Activated T-cell treated with anti-CD3 and anti-CD28 coated beads, Interleukin-2, amount 50 U/mL, for 72 hours (primary cell): ENCODE results near the gene VEPH1. TPM values are rescaled to one million over a fixed set of nuclear protein-coding genes. Genes with fewer than 3 reads are reported as not detected.

Experiments used
- ATAC-seq, 2 donors: fragments of 150-1000 bp; cut with Tn5 transposase; replicated peaks in 1 of 2; 2 replicates each; pipeline ENCODE4 v1.10.0; 2021; ENCODE audit warnings: moderate library complexity in 2 of 2, mild to moderate bottlenecking in 1 of 2
- DNase-seq, 2 donors: peaks; one replicate each; pipeline ENCODE4 v3.0.0; 2021 to 2022; ENCODE audit warnings: mixed read lengths in 1 of 2
- H3K27ac Mint-ChIP-seq: one replicate; pipeline ENCODE4 v1.8.0; 2022; ENCODE audit warnings: mild to moderate bottlenecking, moderate library complexity, mixed read lengths
- H3K27me3 Mint-ChIP-seq: one replicate; pipeline ENCODE4 v1.8.0; 2022; ENCODE audit warnings: low read depth, mixed read lengths
- H3K36me3 Mint-ChIP-seq, 2 donors: one replicate each; pipeline ENCODE4 v1.8.0; 2022; ENCODE audit warnings: mixed read lengths in 2 of 2, mild to moderate bottlenecking in 1 of 2; ENCODE audit not compliant: insufficient read depth in 2 of 2
- H3K4me1 Mint-ChIP-seq: one replicate; pipeline ENCODE4 v1.8.0; 2022; ENCODE audit warnings: low read depth, mixed read lengths
- H3K4me3 Mint-ChIP-seq, 2 donors: one replicate each; pipeline ENCODE4 v1.8.0; 2022; ENCODE audit warnings: mild to moderate bottlenecking in 2 of 2, mixed read lengths in 2 of 2, moderate library complexity in 2 of 2
- H3K9me3 Mint-ChIP-seq, 2 donors: one replicate each; pipeline ENCODE4 v1.8.0; 2022; ENCODE audit warnings: mixed read lengths in 2 of 2
- total RNA-seq, 2 donors: library from RNA; stranded (reverse); gene quantifications; one replicate each; pipeline ENCODE4 v1.2.3, GENCODE V29; 2022

VEPH1 gene
- total RNA-seq, 2 donors from 2014 or later: not detected

DNA sequence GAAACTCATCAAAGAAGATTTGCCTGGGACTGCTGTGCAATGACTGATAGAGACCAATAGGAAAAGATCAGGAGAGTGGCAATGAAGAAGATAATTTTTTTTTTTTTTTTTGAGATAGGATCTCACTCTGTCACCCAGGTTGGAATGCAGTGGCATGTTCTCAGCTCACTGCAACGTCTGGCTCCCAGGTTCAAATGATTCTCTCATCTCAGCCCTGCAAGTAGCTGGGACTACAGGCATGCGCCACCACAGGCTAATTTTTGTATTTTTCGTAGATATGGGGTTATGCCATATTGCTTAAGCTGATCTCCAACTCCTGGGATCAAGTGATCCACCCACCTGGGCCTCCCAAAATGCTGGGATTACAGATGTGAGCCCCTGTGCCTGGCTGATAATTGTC, 226.4 kb downstream of the VEPH1 start:
- ATAC-seq (no peak), DNase-seq (no peak)
- H3K9me3 Mint-ChIP-seq: no peaks in the 10 kb centered on the region
- no peaks in the 10 kb centered on the region for H3K27me3 Mint-ChIP-seq
- H3K4me1 Mint-ChIP-seq: no peaks in the 10 kb centered on the region
- H3K27ac Mint-ChIP-seq: no peak overlapping the region
- H3K36me3 Mint-ChIP-seq: no peaks in the 10 kb centered on the region
- no peak overlapping the region for H3K4me3 Mint-ChIP-seq

DNA sequence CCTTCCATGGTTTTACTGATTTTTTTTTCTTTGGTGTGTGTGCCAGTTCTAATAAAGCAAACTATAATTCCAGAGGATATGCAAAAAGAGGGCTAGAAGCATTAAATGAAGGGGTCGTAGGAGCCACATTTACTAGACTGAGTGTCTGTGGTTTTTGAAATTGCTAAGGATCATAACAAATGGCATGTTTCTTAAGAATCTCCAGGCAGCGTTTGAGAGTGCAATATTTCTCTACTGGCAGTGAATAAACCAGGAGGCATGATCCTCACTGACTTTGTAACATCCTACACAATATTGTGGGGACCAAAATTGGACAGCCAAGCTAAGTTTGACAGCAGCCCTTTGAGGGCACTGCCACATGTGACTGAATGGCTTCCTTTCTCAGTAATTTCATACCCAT, 227.4 kb downstream of the VEPH1 start:
- Mint-ChIP-seq H3K4me1 (no peaks in the 10 kb centered on the region), H3K9me3 (no peaks in the 10 kb centered on the region), H3K27ac (no peak overlapping the region), H3K27me3 (no peaks in the 10 kb centered on the region), H3K4me3 (no peak overlapping the region), H3K36me3 (no peaks in the 10 kb centered on the region)
- DNase-seq (no peak), ATAC-seq (no peak)

- Mint-ChIP-seq H3K4me1 (no peaks in the 10 kb centered on the region), H3K4me3 (no peak overlapping the region), H3K9me3 (no peaks in the 10 kb centered on the region), H3K36me3 (no peaks in the 10 kb centered on the region), H3K27me3 (no peaks in the 10 kb centered on the region), H3K27ac (no peak overlapping the region)
- no peak for DNase-seq
- no peak for ATAC-seq
Measured at GRCh38 chr3:157274644-157275137, 228.5 kb downstream of the VEPH1 start.

DNA sequence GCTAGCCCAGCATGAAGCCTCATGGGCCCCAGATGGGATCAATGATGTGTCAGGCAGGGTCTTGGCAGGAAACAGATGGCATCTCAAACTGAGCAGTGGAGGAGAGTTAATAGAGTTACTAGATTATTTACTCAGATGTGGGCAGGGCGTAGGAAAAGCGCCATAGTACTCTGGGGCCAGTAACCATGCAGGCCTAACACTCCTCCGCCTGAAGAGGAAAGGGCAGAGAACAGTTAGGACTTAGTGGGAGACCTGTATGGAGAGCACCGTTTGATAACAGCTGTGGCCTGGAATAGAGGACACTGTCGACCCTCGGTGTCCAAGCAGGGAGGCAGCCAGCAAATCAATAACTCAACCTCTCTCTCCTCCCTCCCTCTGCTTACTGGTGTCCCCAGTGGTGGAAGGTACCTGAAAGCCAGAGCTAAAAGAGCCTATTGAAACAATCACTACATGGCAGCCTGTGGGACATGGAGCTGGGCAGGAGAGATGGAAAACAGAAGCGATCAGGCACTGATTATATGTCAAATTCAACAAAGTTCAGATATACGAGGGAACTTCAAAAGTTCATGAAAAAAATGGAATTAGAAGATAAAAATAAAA, 231.8 kb downstream of the VEPH1 start:
- Mint-ChIP-seq H3K27ac (no peak overlapping the region), H3K4me3 (no peak overlapping the region), H3K9me3 (no peaks in the 10 kb centered on the region), H3K36me3 (no peaks in the 10 kb centered on the region), H3K4me1 (no peaks in the 10 kb centered on the region), H3K27me3 (no peaks in the 10 kb centered on the region)
- DNase-seq (no peak), ATAC-seq (no peak)

GRCh38 chr3:157268026-157268425, 235.2 kb downstream of the VEPH1 start:
- no peak for ATAC-seq
- Mint-ChIP-seq H3K27ac (no peak overlapping the region), H3K4me3 (no peak overlapping the region), H3K36me3 (no peaks in the 10 kb centered on the region), H3K9me3 (no peaks in the 10 kb centered on the region), H3K27me3 (no peaks in the 10 kb centered on the region), H3K4me1 (no peaks in the 10 kb centered on the region)
- DNase-seq: no peak

DNA sequence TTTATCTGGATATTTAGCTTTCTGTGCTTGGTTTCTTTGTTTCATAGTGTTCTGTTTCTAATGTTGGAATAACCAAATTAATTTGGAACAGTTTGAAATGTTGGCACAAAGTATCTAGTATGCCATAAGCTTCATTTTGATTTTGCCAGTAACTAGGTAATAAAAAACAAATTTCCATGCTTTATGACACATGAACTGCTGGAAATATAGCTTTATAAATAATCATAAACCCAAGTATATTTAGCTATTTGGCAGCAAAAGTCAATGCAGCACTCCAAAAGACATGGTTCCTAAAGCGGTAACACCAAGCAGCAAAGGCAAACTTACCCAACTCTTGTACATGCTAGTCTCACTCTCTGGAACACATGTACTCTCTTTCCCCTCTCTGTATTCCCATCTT, 237.3 kb downstream of the VEPH1 start:
- DNase-seq (no peak), ATAC-seq (no peak)
- H3K4me3 Mint-ChIP-seq: no peak overlapping the region
- no peaks in the 10 kb centered on the region for H3K27me3 Mint-ChIP-seq
- no peak overlapping the region for H3K27ac Mint-ChIP-seq
- H3K36me3 Mint-ChIP-seq: no peaks in the 10 kb centered on the region
- no peaks in the 10 kb centered on the region for H3K4me1 Mint-ChIP-seq
- H3K9me3 Mint-ChIP-seq: no peaks in the 10 kb centered on the region

DNA sequence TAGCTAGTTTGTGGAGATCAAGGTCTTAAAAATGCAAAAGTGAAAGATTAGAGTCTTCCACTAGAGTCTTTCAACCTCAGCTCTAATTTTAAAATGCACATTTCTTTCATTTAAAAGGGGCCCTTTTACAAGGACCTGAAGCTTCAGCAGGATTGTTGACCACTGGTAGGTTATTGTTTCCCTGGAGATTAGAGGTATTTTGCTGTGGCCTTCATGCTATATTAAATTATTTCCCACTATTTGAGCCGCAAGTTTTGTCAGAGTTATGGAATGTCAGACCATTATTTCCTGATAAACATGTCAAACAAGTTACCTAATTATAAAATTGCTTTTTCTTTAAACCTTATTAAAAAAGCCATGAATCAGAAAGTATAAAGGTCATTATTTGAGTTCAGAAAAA, 240.2 kb downstream of the VEPH1 start:
- ATAC-seq (no peak), DNase-seq (no peak)
- no peaks in the 10 kb centered on the region for H3K4me1 Mint-ChIP-seq
- no peaks in the 10 kb centered on the region for H3K9me3 Mint-ChIP-seq
- no peak overlapping the region for H3K4me3 Mint-ChIP-seq
- no peaks in the 10 kb centered on the region for H3K36me3 Mint-ChIP-seq
- no peak overlapping the region for H3K27ac Mint-ChIP-seq
- no peaks in the 10 kb centered on the region for H3K27me3 Mint-ChIP-seq

DNA sequence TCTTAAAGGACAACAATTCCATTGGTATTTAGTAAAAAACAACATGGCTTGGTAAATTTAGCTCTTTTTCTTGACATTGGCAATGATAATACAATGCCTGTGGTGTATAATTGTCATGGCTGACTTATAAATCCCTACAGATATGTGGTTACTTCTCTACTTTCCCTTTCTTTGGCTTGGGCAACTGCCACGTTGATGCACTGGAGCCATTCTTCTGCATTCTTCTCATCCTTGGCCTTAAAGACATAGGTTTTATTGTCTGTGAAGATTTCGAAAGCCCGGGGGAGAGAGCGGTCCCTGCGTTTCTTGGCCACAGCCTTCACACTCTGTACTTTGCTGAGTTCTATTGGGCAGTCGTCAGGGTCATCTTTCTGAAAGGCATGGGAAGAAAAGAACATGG, 242.2 kb downstream of the VEPH1 start:
- no peaks in the 10 kb centered on the region for H3K27me3 Mint-ChIP-seq
- no peaks in the 10 kb centered on the region for H3K4me1 Mint-ChIP-seq
- H3K36me3 Mint-ChIP-seq: no peaks in the 10 kb centered on the region
- H3K4me3 Mint-ChIP-seq: no peak overlapping the region
- no peaks in the 10 kb centered on the region for H3K9me3 Mint-ChIP-seq
- H3K27ac Mint-ChIP-seq: no peak overlapping the region
- DNase-seq: no peak
- ATAC-seq: no peak

DNA sequence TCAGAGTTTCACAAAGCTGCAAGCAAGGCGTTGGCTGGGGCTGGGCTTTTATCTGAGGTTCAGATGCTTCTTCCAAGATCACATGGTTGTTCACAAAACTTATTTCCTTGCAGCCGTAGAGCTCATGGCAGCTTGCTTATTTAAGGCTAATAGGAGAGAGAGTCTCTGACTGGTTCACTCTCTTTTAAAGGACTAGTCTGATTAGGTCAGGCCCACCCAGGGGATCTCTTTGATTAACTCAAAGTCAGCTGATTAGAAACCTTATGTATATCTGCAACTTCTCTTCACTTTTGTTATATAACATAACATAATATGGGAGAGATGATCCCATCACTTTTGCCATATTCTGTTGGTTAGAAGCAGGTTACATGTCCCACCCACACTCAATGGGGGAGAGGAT, 243.4 kb downstream of the VEPH1 start:
- ATAC-seq (no peak), DNase-seq (no peak)
- no peaks in the 10 kb centered on the region for H3K9me3 Mint-ChIP-seq
- no peaks in the 10 kb centered on the region for H3K4me1 Mint-ChIP-seq
- no peaks in the 10 kb centered on the region for H3K27me3 Mint-ChIP-seq
- no peaks in the 10 kb centered on the region for H3K36me3 Mint-ChIP-seq
- H3K27ac Mint-ChIP-seq: no peak overlapping the region
- no peak overlapping the region for H3K4me3 Mint-ChIP-seq

DNA sequence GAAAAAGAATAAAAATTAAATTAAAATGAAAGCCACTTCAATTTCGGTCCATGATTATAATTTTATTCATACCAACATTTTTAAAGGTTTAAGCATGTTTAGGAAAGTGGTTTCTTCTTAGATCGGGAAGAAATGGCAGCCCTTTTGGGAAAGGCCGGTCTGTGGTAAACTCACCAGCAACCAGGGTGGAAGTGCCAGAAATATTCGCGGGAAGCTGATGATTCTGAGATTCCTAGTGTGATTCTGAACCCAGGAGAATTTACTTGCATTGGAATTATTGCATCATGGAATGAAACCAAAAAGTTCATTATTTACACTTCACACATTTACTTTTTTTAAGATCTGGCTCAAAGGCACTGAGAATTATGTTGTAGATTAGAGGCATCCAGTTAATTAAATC, 246.1 kb downstream of the VEPH1 start:
- Mint-ChIP-seq H3K9me3 (no peaks in the 10 kb centered on the region), H3K4me3 (no peak overlapping the region), H3K36me3 (no peaks in the 10 kb centered on the region), H3K4me1 (no peaks in the 10 kb centered on the region), H3K27ac (no peak overlapping the region), H3K27me3 (no peaks in the 10 kb centered on the region)
- DNase-seq (no peak), ATAC-seq (no peak)

DNA sequence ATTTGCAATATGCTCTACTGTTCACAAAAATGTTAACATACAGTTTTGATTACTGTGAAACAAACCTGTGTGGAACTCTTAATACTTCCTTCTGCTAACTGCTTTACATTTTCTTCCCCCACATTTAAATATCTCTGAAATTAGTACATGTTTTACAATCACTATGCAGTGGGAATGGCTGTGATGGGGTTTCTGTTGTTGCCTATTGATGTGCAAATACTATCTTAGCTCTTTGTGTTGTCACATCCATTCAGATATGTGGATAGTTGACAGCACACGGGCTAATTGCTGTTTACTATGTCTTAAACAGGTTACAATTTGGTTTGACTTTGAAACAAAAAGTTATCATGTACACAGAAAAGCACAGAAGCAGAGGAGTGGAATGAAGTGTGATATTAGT, 247.4 kb downstream of the VEPH1 start:
- H3K4me3 Mint-ChIP-seq: no peak overlapping the region
- no peaks in the 10 kb centered on the region for H3K9me3 Mint-ChIP-seq

GRCh38 chr3:157251685-157252084, 251.5 kb downstream of the VEPH1 start:
- ATAC-seq: no peak
- H3K4me3 Mint-ChIP-seq: no peak overlapping the region
- H3K4me1 Mint-ChIP-seq: no peaks in the 10 kb centered on the region
- DNase-seq: no peak
- H3K9me3 Mint-ChIP-seq: no peaks in the 10 kb centered on the region
- no peak overlapping the region for H3K27ac Mint-ChIP-seq
- no peaks in the 10 kb centered on the region for H3K36me3 Mint-ChIP-seq
- H3K27me3 Mint-ChIP-seq: no peaks in the 10 kb centered on the region

More for the DNA sequence above, 247.4 kb downstream of the VEPH1 start:
- no peak overlapping the region for H3K27ac Mint-ChIP-seq
- no peaks in the 10 kb centered on the region for H3K36me3 Mint-ChIP-seq
- no peaks in the 10 kb centered on the region for H3K4me1 Mint-ChIP-seq
- DNase-seq (no peak), ATAC-seq (no peak)
- no peaks in the 10 kb centered on the region for H3K27me3 Mint-ChIP-seq

GRCh38 chr3:157249606-157250005, 253.6 kb downstream of the VEPH1 start:
- Mint-ChIP-seq H3K27ac (no peak overlapping the region), H3K36me3 (no peaks in the 10 kb centered on the region), H3K4me1 (no peaks in the 10 kb centered on the region), H3K27me3 (no peaks in the 10 kb centered on the region), H3K9me3 (no peaks in the 10 kb centered on the region), H3K4me3 (no peak overlapping the region)
- ATAC-seq (no peak), DNase-seq (no peak)

DNA sequence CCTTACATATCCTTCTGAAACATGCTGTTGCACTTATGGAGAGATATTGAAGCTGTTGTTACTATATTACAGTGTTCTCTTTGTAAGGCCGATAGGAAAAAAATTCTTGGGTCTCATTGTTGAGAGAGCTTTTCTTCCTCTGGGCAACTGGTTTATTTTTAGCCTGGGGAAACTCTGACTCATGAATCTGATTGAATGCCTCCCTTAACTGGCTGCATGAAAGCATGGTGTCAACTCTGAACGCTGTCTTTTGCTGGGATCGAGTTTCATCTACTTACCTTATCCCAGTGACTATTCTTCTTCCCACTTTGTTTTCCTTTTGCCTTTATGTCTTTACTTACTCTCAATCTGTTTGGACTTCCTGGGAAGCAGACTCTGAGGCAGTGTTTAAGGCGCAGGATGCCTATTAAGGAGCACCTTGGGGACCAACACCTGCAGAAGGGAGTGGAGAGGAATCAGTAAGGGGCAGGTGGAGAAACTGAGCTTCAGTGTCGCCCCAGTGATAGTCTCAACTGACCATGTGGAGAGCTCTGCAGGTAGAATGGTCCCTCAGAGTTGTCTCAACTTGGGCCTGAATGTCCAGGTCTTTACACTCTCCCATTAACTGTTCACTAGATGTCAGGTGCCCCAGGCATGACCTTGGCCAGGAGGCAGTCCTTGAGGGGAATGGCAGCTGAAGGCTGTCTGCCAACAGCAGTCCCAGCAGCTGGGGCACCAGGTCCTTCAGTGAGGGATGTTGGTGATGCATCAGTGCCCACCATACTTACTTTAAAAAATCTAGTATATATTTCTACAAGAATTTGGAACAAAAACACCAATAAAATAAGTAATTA, 254.4 kb downstream of the VEPH1 start:
- Mint-ChIP-seq H3K4me3 (no peak overlapping the region), H3K27ac (no peak overlapping the region), H3K9me3 (no peaks in the 10 kb centered on the region), H3K36me3 (no peaks in the 10 kb centered on the region), H3K27me3 (no peaks in the 10 kb centered on the region), H3K4me1 (no peaks in the 10 kb centered on the region)
- no peak for ATAC-seq
- no peak for DNase-seq
